ENCODE results near the gene MELK.

The MELK gene

DNA sequence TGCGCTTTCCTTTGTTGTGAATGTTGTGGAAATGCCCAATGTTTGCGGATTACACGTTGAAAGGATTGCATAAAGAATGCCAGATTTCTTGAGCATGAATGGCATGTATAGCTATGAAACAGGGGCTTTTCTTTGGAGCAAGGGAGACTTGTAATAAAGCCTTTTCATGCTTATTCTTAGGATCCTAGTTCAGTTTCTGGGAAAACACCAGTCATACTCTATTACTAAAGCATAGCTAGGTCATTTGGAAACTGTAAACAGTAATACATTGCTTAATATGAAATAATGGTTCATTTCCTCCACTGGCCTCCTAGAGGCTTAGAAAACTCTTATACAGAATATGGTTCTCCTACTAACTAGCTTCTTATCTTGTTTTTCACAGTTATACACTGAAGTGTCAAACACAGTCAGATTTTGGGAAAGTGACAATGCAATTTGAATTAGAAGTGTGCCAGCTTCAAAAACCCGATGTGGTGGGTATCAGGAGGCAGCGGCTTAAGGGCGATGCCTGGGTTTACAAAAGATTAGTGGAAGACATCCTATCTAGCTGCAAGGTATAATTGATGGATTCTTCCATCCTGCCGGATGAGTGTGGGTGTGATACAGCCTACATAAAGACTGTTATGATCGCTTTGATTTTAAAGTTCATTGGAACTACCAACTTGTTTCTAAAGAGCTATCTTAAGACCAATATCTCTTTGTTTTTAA is 104.2 kb downstream of the MELK start:
- Histone ChIP-seq H3K4me3 (no peak overlapping the region), H3K27me3 (no peaks in the 10 kb centered on the region), H3K4me1 (no peaks in the 10 kb centered on the region), H3K27ac (no peak overlapping the region), H3K9me3 (no peaks in the 10 kb centered on the region), H3K36me3 (no peaks in the 10 kb centered on the region)
- no peak for DNase-seq
- TF ChIP-seq, protein P1, sequence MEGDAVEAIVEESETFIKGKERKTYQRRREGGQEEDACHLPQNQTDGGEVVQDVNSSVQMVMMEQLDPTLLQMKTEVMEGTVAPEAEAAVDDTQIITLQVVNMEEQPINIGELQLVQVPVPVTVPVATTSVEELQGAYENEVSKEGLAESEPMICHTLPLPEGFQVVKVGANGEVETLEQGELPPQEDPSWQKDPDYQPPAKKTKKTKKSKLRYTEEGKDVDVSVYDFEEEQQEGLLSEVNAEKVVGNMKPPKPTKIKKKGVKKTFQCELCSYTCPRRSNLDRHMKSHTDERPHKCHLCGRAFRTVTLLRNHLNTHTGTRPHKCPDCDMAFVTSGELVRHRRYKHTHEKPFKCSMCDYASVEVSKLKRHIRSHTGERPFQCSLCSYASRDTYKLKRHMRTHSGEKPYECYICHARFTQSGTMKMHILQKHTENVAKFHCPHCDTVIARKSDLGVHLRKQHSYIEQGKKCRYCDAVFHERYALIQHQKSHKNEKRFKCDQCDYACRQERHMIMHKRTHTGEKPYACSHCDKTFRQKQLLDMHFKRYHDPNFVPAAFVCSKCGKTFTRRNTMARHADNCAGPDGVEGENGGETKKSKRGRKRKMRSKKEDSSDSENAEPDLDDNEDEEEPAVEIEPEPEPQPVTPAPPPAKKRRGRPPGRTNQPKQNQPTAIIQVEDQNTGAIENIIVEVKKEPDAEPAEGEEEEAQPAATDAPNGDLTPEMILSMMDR (IDR thresholded peaks at IDR 0.05): no peak
- intact Hi-C loops (cut with DNase I; ENCODE audit: low total_unique reads): no loop called here

- H3K27ac ChIP-seq: no peak overlapping the region
Measured at GRCh38 chr9:36677611-36678010, 104.9 kb downstream of the MELK start.

DNA sequence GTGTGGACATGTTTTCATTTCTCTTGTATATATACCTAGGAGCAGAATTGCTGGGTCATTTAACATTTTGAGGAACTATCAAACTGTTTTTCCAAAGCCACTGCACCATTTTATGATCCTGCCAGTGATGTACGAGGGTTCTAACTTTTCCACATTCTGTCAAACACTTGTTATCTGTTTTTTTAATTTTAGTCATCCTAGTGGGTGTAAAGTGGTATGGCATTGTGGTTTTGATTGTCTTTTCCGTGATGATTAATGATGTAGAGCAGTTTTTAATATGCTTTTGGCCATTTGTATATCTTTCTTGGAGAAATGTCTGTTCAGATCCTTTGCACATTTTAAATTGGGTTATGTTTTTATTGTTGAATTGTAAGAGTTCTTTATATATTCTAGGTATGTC is 107.0 kb downstream of the MELK start:
- Histone ChIP-seq H3K27ac (no peak overlapping the region), H3K4me1 (no peaks in the 10 kb centered on the region), H3K27me3 (no peaks in the 10 kb centered on the region), H3K4me3 (no peak overlapping the region), H3K9me3 (no peaks in the 10 kb centered on the region), H3K36me3 (no peaks in the 10 kb centered on the region)
- TF ChIP-seq, protein P1 (IDR thresholded peaks at IDR 0.05): no peak
- DNase-seq: no peak
- intact Hi-C loops (cut with DNase I; ENCODE audit: low total_unique reads): no loop called here

More at GRCh38 chr9:36677611-36678010, 104.9 kb downstream of the MELK start:
- Histone ChIP-seq H3K4me1 (no peaks in the 10 kb centered on the region), H3K27me3 (no peaks in the 10 kb centered on the region), H3K36me3 (no peaks in the 10 kb centered on the region), H3K9me3 (no peaks in the 10 kb centered on the region), H3K4me3 (no peak overlapping the region)
- intact Hi-C loops (cut with DNase I; ENCODE audit: low total_unique reads): no loop called here
- no peak for DNase-seq
- TF ChIP-seq, protein P1 (IDR thresholded peaks at IDR 0.05): no peak

- H3K4me3 ChIP-seq: no peak overlapping the region
- intact Hi-C loops (cut with DNase I; ENCODE audit: low total_unique reads): no loop called here
- TF ChIP-seq, protein P1 (IDR thresholded peaks at IDR 0.05): no peak
- DNase-seq: no peak
- no peak overlapping the region for H3K27ac ChIP-seq
- H3K27me3 ChIP-seq: no peaks in the 10 kb centered on the region
- H3K36me3 ChIP-seq: no peaks in the 10 kb centered on the region
- H3K4me1 ChIP-seq: no peaks in the 10 kb centered on the region
- H3K9me3 ChIP-seq: no peaks in the 10 kb centered on the region
Measured at GRCh38 chr9:36686471-36686870, 113.8 kb downstream of the MELK start.

DNA sequence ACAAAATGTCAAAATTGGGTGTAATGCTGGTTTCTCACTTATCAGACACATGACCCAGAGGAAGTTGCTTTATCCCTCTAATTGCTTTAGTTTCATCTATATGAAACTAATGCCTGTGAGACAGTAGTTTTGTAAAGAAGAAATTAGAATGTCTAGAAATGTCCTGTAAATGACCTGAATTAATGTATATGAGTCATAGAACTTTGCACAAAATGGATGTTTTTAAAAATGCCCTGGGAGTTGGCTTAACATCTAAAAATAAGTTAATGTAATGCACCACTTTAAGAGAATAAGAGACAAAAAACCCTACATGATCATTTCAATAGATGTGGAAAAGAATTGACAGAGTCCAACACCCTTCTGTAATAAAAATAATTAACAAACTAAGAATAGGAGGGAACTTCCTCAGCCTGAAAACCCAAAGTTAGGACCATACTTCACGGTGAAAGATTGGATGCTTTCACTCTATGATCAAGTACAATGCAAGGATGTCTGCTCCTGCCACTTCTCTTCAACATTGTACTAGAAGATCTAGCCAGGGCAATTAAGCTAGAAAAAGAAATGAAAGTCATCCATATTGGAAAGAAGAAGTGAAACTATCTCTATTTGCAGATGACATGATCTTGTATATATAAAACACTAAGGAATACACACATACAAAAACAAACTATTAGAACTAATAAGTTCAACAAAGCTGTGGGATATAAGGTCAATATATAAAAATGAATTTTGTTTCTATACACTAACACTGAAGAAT is 117.9 kb downstream of the MELK start:
- Histone ChIP-seq H3K27me3 (no peaks in the 10 kb centered on the region), H3K9me3 (no peaks in the 10 kb centered on the region), H3K4me1 (no peaks in the 10 kb centered on the region), H3K36me3 (no peaks in the 10 kb centered on the region), H3K4me3 (no peak overlapping the region), H3K27ac (no peak overlapping the region)
- DNase-seq: no peak
- intact Hi-C loops (cut with DNase I; ENCODE audit: low total_unique reads): no loop called here
- TF ChIP-seq, protein P1 (IDR thresholded peaks at IDR 0.05): no peak

Data from tibial artery (tissue), 4 donors.